AML-193 (cell line): Measurements from ENCODE around the gene TWF1.
A peak's percentile ranks its signal among the peaks of the same experiment; 100 is the strongest.
"Not testable (repeated sequence)": the region's sequence is repeated elsewhere in the genome, so short reads cannot be mapped to it uniquely, and the experiment has no call there.

ENCODE experiments used
- DNase-seq, 2 experiments: peaks; one replicate each; lab custom pipeline; 2025; lab: John Stamatoyannopoulos, UW

Gene TWF1

GRCh38 chr12:43805149-43805859 is 813 bp downstream of the TWF1 start:
- DNase-seq = peak in 1 of 2 experiments; percentile 15

- no peak for DNase-seq
Measured at GRCh38 chr12:43797561-43798217, 8.4 kb downstream of the TWF1 start.

DNA sequence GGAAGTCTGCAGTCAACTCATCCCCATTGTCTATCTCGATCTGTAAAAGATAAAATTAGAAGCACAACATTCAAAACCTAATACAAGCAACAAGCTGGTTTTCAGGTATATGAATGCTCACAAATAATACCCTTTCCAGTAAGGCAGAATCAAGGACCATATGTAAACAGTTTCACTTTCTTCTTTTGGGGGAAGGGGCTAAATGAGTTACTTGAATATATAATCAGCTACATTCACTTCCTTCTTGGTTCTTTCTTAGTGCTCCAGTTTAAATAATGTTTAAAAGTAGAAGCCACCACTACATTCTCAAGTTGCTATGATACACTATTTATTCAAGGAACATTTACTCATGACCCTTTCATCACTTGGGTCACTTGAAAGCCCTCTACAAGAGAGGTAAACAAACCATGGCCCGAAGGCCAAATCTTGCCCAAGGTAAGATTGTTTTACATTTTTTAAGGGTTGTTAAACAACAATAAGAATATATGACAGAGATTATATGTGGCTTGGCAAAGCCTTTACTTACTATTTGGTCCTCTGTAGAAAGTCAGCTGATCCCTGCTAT is 10.3 kb downstream of the TWF1 start:
- no peak for DNase-seq

DNA sequence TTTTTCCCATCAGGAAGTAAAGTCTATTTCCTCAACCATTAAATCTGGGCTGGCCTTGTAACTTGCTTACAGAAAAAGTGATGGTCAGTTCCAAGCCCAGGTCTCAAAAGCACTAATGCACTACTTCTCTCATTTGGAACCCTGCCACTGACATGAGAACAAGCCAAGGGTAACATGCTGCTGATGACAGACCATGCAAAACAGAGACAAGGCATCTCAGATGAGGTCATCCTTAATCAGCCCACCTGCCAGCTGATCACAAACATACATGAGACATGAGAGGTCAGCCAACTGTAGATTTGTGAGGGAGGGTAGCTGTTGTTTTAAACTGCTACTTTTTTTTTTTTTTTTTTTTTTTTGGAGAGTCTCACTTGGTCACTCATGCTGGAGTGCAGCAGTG is 16.2 kb downstream of the TWF1 start:
- no peak for DNase-seq

GRCh38 chr12:43786899-43787693 is 19.0 kb downstream of the TWF1 start:
- DNase-seq = no peak

DNA sequence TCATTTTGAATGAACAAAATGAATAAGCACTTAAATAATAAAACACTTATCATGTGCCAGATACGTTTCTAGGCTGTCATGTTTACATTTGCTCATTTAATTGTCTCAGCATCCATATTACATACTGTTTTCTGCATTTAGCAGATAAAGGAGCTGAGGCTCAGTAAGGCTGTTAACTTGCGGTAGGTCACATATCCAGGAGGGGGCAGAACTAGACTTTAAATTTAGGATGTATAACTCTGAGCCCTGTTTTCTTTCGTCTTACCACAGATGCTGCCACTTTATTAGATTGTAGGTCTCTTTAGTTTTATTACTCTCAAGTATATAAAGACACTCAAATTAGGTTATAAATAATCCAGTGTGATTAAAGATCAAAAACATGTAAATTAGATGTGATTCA is 29.6 kb downstream of the TWF1 start:
- DNase-seq = peak; percentile 43 to 44

DNA sequence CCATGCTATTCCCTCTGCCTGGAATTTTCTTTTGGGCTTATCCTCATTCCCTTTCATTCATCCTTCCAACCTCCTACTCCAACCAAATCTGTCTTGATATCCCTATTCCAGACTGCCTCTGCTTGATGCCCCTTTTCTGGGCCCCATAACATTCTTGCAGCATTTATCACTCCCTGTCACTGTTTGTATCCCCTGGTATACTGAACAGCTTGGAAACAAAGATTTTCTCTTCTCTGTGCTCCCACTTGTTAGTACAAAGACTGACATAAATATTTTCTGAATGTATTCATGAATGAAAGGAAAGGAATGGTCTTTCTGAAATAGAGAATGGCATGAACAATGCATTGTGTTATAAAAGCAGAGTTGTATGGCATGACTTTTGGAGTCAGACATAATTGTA is 39.8 kb downstream of the TWF1 start:
- no peak for DNase-seq

- DNase-seq = no peak
Measured at GRCh38 chr12:43764528-43764927, 41.6 kb downstream of the TWF1 start.

DNA sequence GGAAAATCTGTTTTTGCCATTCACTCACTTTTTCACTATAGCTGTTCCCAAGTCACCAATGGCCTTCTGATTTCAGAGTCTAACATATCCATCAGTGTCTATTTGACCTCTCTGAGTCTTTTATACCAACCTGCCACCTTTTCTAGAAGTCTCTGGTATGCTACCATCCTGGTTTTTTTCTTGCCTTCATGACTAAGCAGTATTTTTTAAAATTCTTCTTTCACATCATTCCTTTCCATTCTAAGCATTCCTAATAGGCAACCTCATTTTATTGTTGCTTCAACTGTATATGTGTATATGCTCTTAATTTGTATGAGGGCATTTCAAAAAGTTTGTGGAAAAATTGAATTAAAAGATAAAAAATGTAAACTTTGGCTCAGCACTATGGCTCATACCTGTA is 42.3 kb downstream of the TWF1 start:
- DNase-seq = no peak

GRCh38 chr12:43762596-43762995 is 43.5 kb downstream of the TWF1 start:
- DNase-seq = peak; percentile 5 to 8

- no peak for DNase-seq
Measured at GRCh38 chr12:43761500-43761899, 44.6 kb downstream of the TWF1 start.

GRCh38 chr12:43760396-43760795 is 45.7 kb downstream of the TWF1 start:
- DNase-seq = no peak

GRCh38 chr12:43758728-43759563 is 47.2 kb downstream of the TWF1 start, which contains the start of the genes IRAK4 and PUS7L:
Gene IRAK4, plus strand, starts transcription at chr12:43758951. Its CDS starts 9,161 bp downstream, at chr12:43768112.
Gene PUS7L, minus strand, starts transcription at chr12:43758790. Its CDS starts 3,545 bp downstream, at chr12:43755245.
- peak; percentile 90 to 91 for DNase-seq

DNA sequence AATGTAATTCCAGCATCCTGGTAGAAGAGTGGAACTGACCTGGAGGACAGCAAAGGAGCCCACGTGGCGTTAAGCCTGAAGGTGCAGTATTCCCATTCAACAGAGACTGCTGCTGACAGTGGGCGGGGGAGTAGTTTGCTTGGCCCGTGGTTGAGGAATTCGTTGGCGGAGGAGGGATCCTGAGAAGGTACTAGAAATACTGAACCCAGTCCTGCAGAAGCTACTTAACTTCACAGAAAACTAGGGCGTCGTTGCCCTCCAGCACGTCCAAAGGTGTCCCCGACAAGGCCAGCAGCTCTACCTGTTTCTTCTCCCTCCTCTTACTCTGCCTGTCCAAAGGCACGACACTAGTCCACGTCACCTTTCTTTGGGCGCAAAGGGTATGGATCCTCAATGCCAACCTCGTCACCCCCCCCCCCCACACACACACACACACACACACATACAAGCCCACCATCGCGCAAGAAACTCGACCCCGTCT is 47.8 kb downstream of the TWF1 start:
- DNase-seq = no peak

- DNase-seq = no peak
Measured at GRCh38 chr12:43754015-43754414, 52.1 kb downstream of the TWF1 start.

GRCh38 chr12:43751360-43751759 is 54.8 kb downstream of the TWF1 start:
- not testable (repeated sequence) for DNase-seq

- no peak for DNase-seq
Measured at GRCh38 chr12:43750814-43751213, 55.3 kb downstream of the TWF1 start.

- DNase-seq = no peak
Measured at GRCh38 chr12:43749016-43749415, 57.1 kb downstream of the TWF1 start.

DNA sequence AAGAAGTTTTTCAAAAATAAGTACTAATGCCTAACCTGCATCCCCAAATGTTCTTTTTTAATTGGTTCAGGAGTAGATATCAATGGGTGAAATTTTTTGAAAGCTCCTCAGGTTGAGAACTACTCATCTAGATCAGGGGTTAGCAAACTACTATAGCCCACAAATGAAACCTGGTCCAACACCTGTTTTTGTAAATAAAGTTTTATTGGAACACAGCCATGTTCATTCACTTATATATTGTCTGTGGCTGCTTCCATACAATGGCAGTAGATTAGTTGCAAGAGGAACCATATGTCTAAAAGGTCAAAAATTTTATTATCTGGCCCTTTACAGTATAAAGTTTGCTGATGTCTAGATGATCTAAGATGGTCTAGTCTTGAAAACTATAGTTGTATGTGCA is 61.3 kb downstream of the TWF1 start:
- DNase-seq = no peak
